Glomerular visceral epithelial cell (primary cell): ENCODE results near the gene TBC1D2.

ENCODE experiments used
- DNase-seq: peaks from one replicate; pipeline ENCODE4 v3.0.0-alpha.2; 2016; ENCODE audit errors: extremely low spot score

TBC1D2 gene

DNA sequence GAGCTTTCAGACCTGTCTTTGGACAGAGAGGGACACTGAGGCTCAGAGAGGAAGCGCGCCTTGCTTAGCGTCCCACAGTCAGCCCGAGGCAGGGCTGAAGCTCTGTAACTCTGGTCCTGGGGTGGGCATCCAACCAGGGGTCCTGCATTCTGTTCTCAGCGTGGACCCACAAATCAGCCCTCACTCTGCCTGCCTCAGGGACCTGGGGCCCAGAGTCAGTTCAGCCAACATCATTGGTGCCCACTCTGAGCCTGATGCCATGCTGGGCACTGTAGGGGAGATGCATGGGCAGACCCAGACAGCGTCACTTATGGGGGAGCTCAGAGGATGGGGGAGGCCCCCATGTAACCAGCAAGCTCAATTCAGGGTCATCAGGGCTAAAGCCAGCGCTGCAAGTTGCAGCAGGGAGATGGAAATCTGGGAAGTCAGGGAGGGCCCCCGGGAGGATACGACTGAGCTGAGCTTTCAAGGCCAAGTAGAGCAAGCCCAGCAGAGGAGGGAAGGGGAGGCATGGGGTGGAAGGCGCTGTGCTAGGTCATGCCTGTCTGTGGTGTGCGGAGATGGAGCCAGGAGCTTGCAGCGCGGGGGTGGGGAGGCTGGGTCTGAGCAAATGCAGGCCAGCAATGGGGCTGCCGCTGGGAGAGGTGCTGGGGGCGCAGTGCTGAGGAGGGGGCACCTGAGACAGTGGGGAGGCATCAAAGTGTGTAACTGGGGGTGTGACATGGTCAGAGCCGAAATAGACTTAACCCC lies 84.1 kb downstream of the TBC1D2 start:
- DNase-seq = no peak

GRCh38 chr9:98168941-98169488 lies 86.4 kb downstream of the TBC1D2 start:
- no peak for DNase-seq

- DNase-seq = no peak
These were observed 87.2 kb downstream of the TBC1D2 start for GRCh38 chr9:98168153-98168780.

- no peak for DNase-seq
These were observed 90.5 kb downstream of the TBC1D2 start for GRCh38 chr9:98164912-98165311.

DNA sequence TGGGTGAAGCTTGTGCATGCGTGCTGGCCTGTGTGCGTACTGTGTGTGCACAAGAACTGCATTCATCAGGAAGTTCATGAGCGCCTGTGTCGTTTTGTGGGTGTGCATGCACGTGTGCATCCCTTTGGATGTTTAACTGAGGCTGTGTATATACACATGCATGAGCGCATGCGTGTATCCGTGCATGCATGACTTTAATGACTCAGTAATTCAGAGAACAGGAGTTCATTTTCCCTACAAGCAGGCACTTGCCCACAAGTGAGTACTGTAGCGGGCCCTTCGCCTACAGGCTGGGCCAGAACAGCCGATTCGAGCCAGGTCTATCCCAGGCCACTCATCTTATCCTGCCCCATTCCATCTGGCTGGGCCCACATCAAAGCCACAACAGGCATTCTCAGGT lies 92.8 kb downstream of the TBC1D2 start:
- DNase-seq = no peak

DNA sequence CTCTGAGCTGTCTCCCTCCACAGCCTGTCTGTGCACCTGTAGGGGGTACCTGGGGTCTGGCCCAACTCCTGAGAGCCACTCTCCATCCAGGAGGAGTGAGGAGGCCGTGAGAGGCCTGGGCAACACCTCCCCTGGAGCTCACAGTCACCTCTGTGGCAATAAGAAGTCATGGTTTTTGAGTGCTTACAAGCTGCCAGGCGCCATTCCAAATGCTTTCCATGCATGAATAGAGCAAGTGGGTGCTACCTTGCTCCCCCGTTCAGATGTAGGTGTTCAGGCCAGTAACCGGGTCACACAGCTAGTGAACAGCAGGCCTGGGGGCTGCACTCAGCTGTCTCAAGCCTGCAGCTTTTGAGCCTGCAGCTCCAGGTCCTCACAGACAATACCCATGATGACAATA lies 93.6 kb downstream of the TBC1D2 start:
- no peak for DNase-seq

- DNase-seq = no peak
These were observed 95.7 kb downstream of the TBC1D2 start for GRCh38 chr9:98159790-98160189.

DNA sequence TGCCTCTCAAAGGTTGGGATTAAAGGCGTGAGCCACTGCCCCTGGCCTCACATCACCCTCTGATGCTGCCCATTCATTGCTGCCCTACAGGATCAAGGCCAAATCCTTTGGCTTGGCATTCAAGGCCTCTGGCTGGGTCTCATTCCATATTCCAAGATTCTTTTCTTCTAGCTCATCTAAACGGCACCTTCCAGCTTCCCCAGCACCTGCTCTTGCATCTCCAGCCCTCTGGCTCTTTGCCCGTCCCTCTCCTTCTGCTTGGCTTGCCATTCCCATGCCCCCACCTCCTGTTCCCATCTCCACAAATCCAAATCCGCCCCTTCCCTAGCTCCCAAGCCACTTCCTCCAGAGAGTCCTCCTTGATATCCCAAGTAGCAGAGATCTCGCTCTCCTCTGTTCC lies 96.1 kb downstream of the TBC1D2 start:
- no peak for DNase-seq

- no peak for DNase-seq
These were observed 97.2 kb downstream of the TBC1D2 start for GRCh38 chr9:98158071-98158831.

- DNase-seq = no peak
These were observed 98.1 kb downstream of the TBC1D2 start for GRCh38 chr9:98157372-98157771.

- DNase-seq = no peak
These were observed 100.8 kb downstream of the TBC1D2 start for GRCh38 chr9:98154678-98155077.

GRCh38 chr9:98152526-98152925 lies 102.9 kb downstream of the TBC1D2 start:
- DNase-seq = no peak

- no peak for DNase-seq
These were observed 104.7 kb downstream of the TBC1D2 start for GRCh38 chr9:98150721-98151120.

- no peak for DNase-seq
These were observed 105.3 kb downstream of the TBC1D2 start for GRCh38 chr9:98150164-98150563.

GRCh38 chr9:98149422-98149821 lies 106.0 kb downstream of the TBC1D2 start:
- no peak for DNase-seq
